NB4 (cell line): ENCODE results near the gene NAPA.

Experiments
- CTCF ChIP-seq: IDR thresholded peaks from one replicate; pipeline ENCODE4 v1.5.1; 2012; ENCODE audit warnings: low read depth, low read length
- MAX ChIP-seq: IDR thresholded peaks from 2 replicates; pipeline ENCODE4 v1.6.1; 2011; ENCODE audit warnings: low read depth, low read length
- POLR2A ChIP-seq: IDR thresholded peaks from 2 replicates; pipeline ENCODE4 v1.6.1; 2011; ENCODE audit warnings: mild to moderate bottlenecking; ENCODE audit not compliant: insufficient read length; ENCODE audit errors: extremely low read depth

GRCh38 chr19:47490031-47490430 is 24.8 kb downstream of the NAPA start:
- TF ChIP-seq CTCF (no peak), POLR2A (no peak), MAX (no peak)
